Adrenal gland (tissue), 5 donors: ENCODE results near the gene RBPJ.

Source experiments
- POLR2A ChIP-seq, 2 donors: fragments of 450-650 bp; IDR thresholded peaks; one replicate each; pipeline ENCODE4 v1.6.1; 2017; ENCODE audit warnings: antibody characterized with exemption in 2 of 2, mild to moderate bottlenecking in 2 of 2, moderate library complexity in 1 of 2
- TF ChIP-seq, protein P1 (sequence below), 6 experiments: fragments of 450-650 bp in 4 of 6; fragments of 200-600 bp in 2 of 6; sonication (generic) in 1 of 6; IDR thresholded peaks; 1 replicate in 5 of 6; 2 replicates in 1 of 6; pipeline versions ENCODE4 v1.5.1 to v1.8.0; 2016 to 2021; ENCODE audit warnings: antibody characterized with exemption in 6 of 6, mild to moderate bottlenecking in 2 of 6, moderate library complexity in 1 of 6
- donor health status: DM: no; HTN: no; CAD: no.

DNA sequence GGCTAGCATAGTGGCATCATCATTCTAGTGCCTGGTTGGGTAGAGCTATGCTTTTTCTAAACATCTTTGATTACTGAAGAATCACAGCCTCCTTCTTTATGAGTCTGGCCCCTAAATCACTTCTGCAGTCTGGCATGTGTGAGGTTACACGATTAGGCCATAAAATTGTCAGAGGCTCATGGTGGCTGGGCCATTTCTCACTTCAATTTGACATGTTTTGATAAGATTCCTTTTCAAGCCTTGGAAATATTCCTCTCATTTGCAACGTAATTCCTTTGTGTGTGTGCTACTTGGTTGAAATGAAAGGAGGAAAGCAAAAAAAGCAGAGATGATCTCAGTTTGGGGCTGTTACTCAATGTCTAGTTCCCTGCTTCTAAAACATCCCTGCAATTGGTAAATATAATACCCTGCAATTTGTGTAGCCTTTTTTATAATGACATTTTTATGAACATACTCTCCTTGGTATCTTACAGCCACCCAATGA is 163.3 kb downstream of the RBPJ start:
- TF ChIP-seq, protein P1, sequence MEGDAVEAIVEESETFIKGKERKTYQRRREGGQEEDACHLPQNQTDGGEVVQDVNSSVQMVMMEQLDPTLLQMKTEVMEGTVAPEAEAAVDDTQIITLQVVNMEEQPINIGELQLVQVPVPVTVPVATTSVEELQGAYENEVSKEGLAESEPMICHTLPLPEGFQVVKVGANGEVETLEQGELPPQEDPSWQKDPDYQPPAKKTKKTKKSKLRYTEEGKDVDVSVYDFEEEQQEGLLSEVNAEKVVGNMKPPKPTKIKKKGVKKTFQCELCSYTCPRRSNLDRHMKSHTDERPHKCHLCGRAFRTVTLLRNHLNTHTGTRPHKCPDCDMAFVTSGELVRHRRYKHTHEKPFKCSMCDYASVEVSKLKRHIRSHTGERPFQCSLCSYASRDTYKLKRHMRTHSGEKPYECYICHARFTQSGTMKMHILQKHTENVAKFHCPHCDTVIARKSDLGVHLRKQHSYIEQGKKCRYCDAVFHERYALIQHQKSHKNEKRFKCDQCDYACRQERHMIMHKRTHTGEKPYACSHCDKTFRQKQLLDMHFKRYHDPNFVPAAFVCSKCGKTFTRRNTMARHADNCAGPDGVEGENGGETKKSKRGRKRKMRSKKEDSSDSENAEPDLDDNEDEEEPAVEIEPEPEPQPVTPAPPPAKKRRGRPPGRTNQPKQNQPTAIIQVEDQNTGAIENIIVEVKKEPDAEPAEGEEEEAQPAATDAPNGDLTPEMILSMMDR (IDR thresholded peaks at IDR 0.05), result no peak
- no peak for TF ChIP-seq POLR2A (IDR thresholded peaks at IDR 0.05)
